SK-N-SH (cell line): ENCODE results near the gene INTS6.

Experiments
- CTCF ChIP-seq: fragments of 200-600 bp; sonication (generic); IDR thresholded peaks from 2 replicates; pipeline ENCODE4 v1.6.1; 2017; ENCODE audit warnings: antibody characterized with exemption, mild to moderate bottlenecking, moderate library complexity
- FOXM1 ChIP-seq: IDR thresholded peaks from 2 replicates; pipeline ENCODE4 v1.4.0; 2012; ENCODE audit warnings: low read depth, mild to moderate bottlenecking
- GABPA ChIP-seq: IDR thresholded peaks from 2 replicates; pipeline ENCODE4 v1.4.0; 2012; ENCODE audit warnings: low read depth, mild to moderate bottlenecking
- MXI1 ChIP-seq: IDR thresholded peaks from 2 replicates; pipeline ENCODE4 v1.6.1; 2012; ENCODE audit warnings: mild to moderate bottlenecking, low read depth, low read length, improper control_type of control experiment

GRCh38 chr13:51325837-51326236 lies 127.0 kb downstream of the INTS6 start:
- TF ChIP-seq FOXM1 (no peak), GABPA (no peak), CTCF (no peak), MXI1 (no peak)
